K562 (cell line): ENCODE data around the gene LYPD4. TPM values are rescaled to one million over a fixed set of nuclear protein-coding genes. Genes with fewer than 3 reads are reported as not detected.

ENCODE experiments used
- ATAC-seq: fragments of 200-7000 bp; cut with Tn5 transposase; 3 replicates; pipeline ENCODE4 v1.9.1; 2020; ENCODE audit warnings: moderate library complexity
- BruUV-seq: library from RNA; stranded (reverse); fragments of 400-500 nt; replicated peaks from 2 replicates; lab custom pipeline; 2021; lab: Mats Ljungman, UMichigan
- CTCF ChIA-PET: fragments of 300-600 bp; formaldehyde crosslinking; extraction: SDS; loops from one replicate; lab custom pipeline; 2021; ENCODE audit warnings: low intra/inter-chr PET ratio; lab: Yijun Ruan, JAX
- POLR2A ChIA-PET: fragments of 300-600, 350-650 bp; sonication (Branson Sonifier 250); formaldehyde crosslinking; extraction: SDS; loops from one replicate; lab custom pipeline; 2021; ENCODE audit warnings: antibody characterized with exemption, inconsistent platforms; lab: Yijun Ruan, JAX
- DNase-seq, 4 experiments: peaks; one replicate each; pipeline versions ENCODE4 v3.0.0 to v3.0.0-alpha.2; 2011 to 2018; ENCODE audit warnings: low spot score in 3 of 4, mixed read lengths in 3 of 4; ENCODE audit errors: extremely low read depth in 1 of 4
- FAIRE-seq: peaks from 2 replicates; lab custom pipeline; 2011; peaks lifted over from hg19 to GRCh38; lab: Jason Lieb, UNC
- H2AFZ ChIP-seq: 2 replicates; pipeline ENCODE4 v1.6.0; 2011; ENCODE audit warnings: low read depth, low read length, control low read depth, inconsistent platforms
- H3K27ac ChIP-seq: fragments of 200-600 bp; 3 replicates; pipeline ENCODE4 v1.8.0; 2011; ENCODE audit warnings: low read depth, mild to moderate bottlenecking, control low read depth, inconsistent platforms, low read length, moderate library complexity, mixed read lengths; ENCODE audit errors: extremely low read depth
- H3K27me3 ChIP-seq, 2 experiments: fragments of 300-600 bp in 1 of 2; 2 replicates in 1 of 2; 3 replicates in 1 of 2; pipeline versions ENCODE4 v1.6.0 to v1.8.0; 2011; ENCODE audit warnings: inconsistent platforms in 2 of 2, low read length in 2 of 2, mild to moderate bottlenecking in 1 of 2, mixed read lengths in 1 of 2, moderate library complexity in 1 of 2; ENCODE audit not compliant: control insufficient read depth in 2 of 2, insufficient read depth in 2 of 2
- H3K36me3 ChIP-seq: fragments of 300-600 bp; 3 replicates; pipeline ENCODE4 v1.8.0; 2011; ENCODE audit warnings: mild to moderate bottlenecking, low read length, inconsistent platforms; ENCODE audit not compliant: control insufficient read depth, insufficient read depth
- H3K4me1 ChIP-seq, 2 experiments: fragments of 200-600 bp in 1 of 2; replicated peaks in 1 of 2; 2 replicates in 1 of 2; 3 replicates in 1 of 2; pipeline versions ENCODE4 v1.5.1 to v1.8.0; 2011; ENCODE audit warnings: inconsistent platforms in 2 of 2, low read length in 2 of 2, mild to moderate bottlenecking in 1 of 2, mixed read lengths in 1 of 2, moderate library complexity in 1 of 2; ENCODE audit not compliant: control insufficient read depth in 2 of 2, insufficient read depth in 2 of 2
- H3K4me2 ChIP-seq: 2 replicates; pipeline ENCODE4 v1.6.1; 2011; ENCODE audit warnings: low read length, control low read depth, inconsistent platforms, mixed read lengths; ENCODE audit not compliant: insufficient read depth
- H3K4me3 ChIP-seq: fragments of 200-600 bp; sonication (generic), shearing (Covaris generic); 2 replicates; pipeline ENCODE4 v1.5.1; 2016; ENCODE audit warnings: control low read depth, inconsistent platforms
- H3K79me2 ChIP-seq: fragments of 200-600 bp; 3 replicates; pipeline ENCODE4 v1.8.0; 2011; ENCODE audit warnings: low read length, inconsistent platforms; ENCODE audit not compliant: control insufficient read depth, insufficient read depth
- H3K9ac ChIP-seq, 2 experiments: 2 replicates each; pipeline versions ENCODE4 v1.6.0 to v1.6.1; 2011; ENCODE audit warnings: low read depth in 2 of 2, low read length in 2 of 2, control low read depth in 1 of 2, inconsistent platforms in 1 of 2, mild to moderate bottlenecking in 1 of 2, mixed read lengths in 1 of 2; ENCODE audit not compliant: insufficient read depth in 1 of 2
- H3K9me1 ChIP-seq: one replicate; pipeline ENCODE4 v1.6.0; 2011; ENCODE audit warnings: inconsistent platforms, mild to moderate bottlenecking, low read length, moderate library complexity; ENCODE audit not compliant: control insufficient read depth, insufficient read depth
- H3K9me3 ChIP-seq: replicated peaks from 2 replicates; pipeline ENCODE4 v1.5.1; 2011; ENCODE audit warnings: low read depth, low read length, inconsistent platforms; ENCODE audit not compliant: control insufficient read depth, insufficient read depth
- H4K20me1 ChIP-seq: replicated peaks from 2 replicates; pipeline ENCODE4 v1.6.1; 2011; ENCODE audit warnings: low read length, inconsistent platforms, mixed read lengths; ENCODE audit not compliant: control insufficient read depth, insufficient read depth
- FOSL1 ChIP-seq: fragments of 200-800 bp; sonication (Bioruptor generic); conservative IDR thresholded peaks from 2 replicates; pipeline ENCODE4 v1.6.1; 2016; ENCODE audit warnings: missing genetic modification characterization, missing compliant biosample characterization
- GTF2E2 ChIP-seq: fragments of 200-800 bp; sonication (Bioruptor generic); IDR thresholded peaks from 2 replicates; pipeline ENCODE4 v1.6.1; 2016; ENCODE audit warnings: missing genetic modification characterization, missing compliant biosample characterization
- PCBP2 ChIP-seq: fragments of 200-400 bp; formaldehyde crosslinking; IDR thresholded peaks from 2 replicates; pipeline ENCODE4 v1.6.1; 2018; ENCODE audit warnings: low read length, low read depth, mild to moderate bottlenecking, moderate library complexity; ENCODE audit not compliant: poor library complexity, severe bottlenecking
- POLR2AphosphoS5 ChIP-seq: IDR thresholded peaks from 2 replicates; pipeline ENCODE4 v1.6.1; 2011; ENCODE audit warnings: mild to moderate bottlenecking, low read depth, low read length, moderate library complexity; ENCODE audit not compliant: control insufficient read depth, insufficient read depth
- RAD21 ChIP-seq, 2 experiments: fragments of 250-450 bp in 1 of 2; fragments of 450-650 bp in 1 of 2; sonication (Bioruptor Pico) in 1 of 2; formaldehyde crosslinking in 1 of 2; IDR thresholded peaks in 1 of 2; conservative IDR thresholded peaks in 1 of 2; 2 replicates each; pipeline versions ENCODE4 v1.4.0 to v1.8.0; 2020 to 2022; ENCODE audit warnings: mild to moderate bottlenecking in 2 of 2, moderate library complexity in 1 of 2
- SMC3 ChIP-seq: conservative IDR thresholded peaks from 2 replicates; pipeline ENCODE4 v1.6.1; 2011; ENCODE audit warnings: low read depth, low read length, improper control_type of control experiment; ENCODE audit not compliant: insufficient read depth
- ZNF695 ChIP-seq: fragments of 450-650 bp; formaldehyde crosslinking; IDR thresholded peaks from 2 replicates; pipeline ENCODE4 v1.4.0; 2020; ENCODE audit warnings: mild to moderate bottlenecking, moderate library complexity
- whole genome bisulfite sequencing: fragments of 100-300 bp; shearing (Covaris generic); methylation state at CpG from one replicate; pipeline ENCODE4 v1.1.6; 2016; ENCODE audit warnings: low coverage, mixed read lengths; ENCODE audit not compliant: insufficient coverage; ENCODE audit errors: missing lambda C conversion rate; 5-methylcytosine and 5-hydroxymethylcytosine counted together
- in situ Hi-C: fragments of 300-500 bp; cut with MboI; formaldehyde crosslinking; loops from 4 replicates; pipeline ENCODE4 v1.15.0; 2018; ENCODE audit warnings: inconsistent platforms, mixed read lengths
- intact Hi-C: fragments of 100-400 bp; cut with micrococcal nuclease; formaldehyde crosslinking; loops from 2 replicates; pipeline ENCODE4 v1.14.2; 2022
- polyA plus RNA-seq, 8 experiments: library from polyadenylated mRNA; depleted of rRNA in 4 of 8; stranded (reverse) in 5 of 8; unstranded in 3 of 8; fragments of >200 nt; fragmentation: Nextera tagmentation in 2 of 8; fragmentation: Illumina TruSeq in 1 of 8; extraction: Ambion mirVana in 2 of 8; extraction: Trizol in 1 of 8; gene quantifications; 2 replicates each; pipeline versions ENCODE4 v1.2.1 to v1.2.3, GENCODE V29; 2011 to 2014; ENCODE audit warnings: inconsistent platforms in 1 of 8, missing spikeins in 1 of 8
- total RNA-seq, 7 experiments: library from RNA; depleted of rRNA in 6 of 7; stranded (reverse); fragments of >200 nt in 6 of 7; fragmentation: Illumina TruSeq in 2 of 7; extraction: Trizol in 2 of 7; gene quantifications; 2 replicates each; pipeline versions ENCODE4 v1.2.1 to v1.2.3, GENCODE V29; 2011 to 2021; ENCODE audit warnings: low replicate concordance in 1 of 7
- TF ChIP-seq, protein P1 (sequence below), 3 experiments: IDR thresholded peaks in 2 of 3; conservative IDR thresholded peaks in 1 of 3; 2 replicates each; pipeline ENCODE4 v1.5.1; 2011 to 2012; ENCODE audit warnings: low read length in 3 of 3, mild to moderate bottlenecking in 3 of 3, control low read depth in 2 of 3, improper control_type of control experiment in 1 of 3, inconsistent platforms in 1 of 3, low read depth in 1 of 3, mixed read lengths in 1 of 3, moderate library complexity in 1 of 3; ENCODE audit not compliant: insufficient read depth in 2 of 3
- TF ChIP-seq, protein P2 (sequence below), 2 experiments: fragments of 450-650 bp; formaldehyde crosslinking in 1 of 2; IDR thresholded peaks; 2 replicates each; pipeline versions ENCODE4 v1.4.0 to v1.6.1; 2014 to 2020; ENCODE audit warnings: mild to moderate bottlenecking in 2 of 2, borderline replicate concordance in 1 of 2, low read depth in 1 of 2

LYPD4 gene
- total and polyA plus RNA-seq, 9 of the 15 experiments (the other 6 are each of a cell fraction or from before 2014, with no cell fraction given), result 0.11 TPM; not detected in 8

DNA sequence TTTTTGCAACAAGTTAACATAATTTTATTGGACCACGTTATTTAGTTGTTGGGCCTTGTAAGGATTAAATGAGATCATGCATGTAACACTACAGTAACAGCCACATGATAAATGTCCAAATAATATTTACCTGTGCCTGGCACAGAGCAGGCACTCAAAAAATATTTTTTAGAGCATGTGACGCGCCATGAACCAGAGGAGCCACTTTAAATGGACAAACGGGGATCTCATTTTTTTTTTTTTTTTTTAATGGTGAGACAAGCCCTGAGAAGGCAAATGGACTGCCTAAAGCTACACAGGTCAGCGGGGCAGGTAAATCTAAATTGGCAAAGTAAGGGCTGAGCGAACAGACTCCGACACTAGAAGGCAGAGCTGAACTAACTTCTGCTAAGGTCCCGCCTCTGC lies 14.7 kb upstream of the LYPD4 start:
- ChIA-PET POLR2A (interaction anchor here (0.6 to 3.1 kb wide), 17 partner anchors 7 to 176 kb away, joined by 3 to 54 read pairs (median 6); partner anchors contain the start of genes DMRTC2, LYPD4 and RABAC1), CTCF (interaction anchor here (1.1 to 1.7 kb wide), 2 partner anchors 99 to 164 kb away, joined by 3 to 10 read pairs; partner anchors contain the start of gene RABAC1)
- DNase-seq (no peak), FAIRE-seq (no peak), ATAC-seq (no peak)
- WGBS, result 6% methylated on average over 8 of the region's 8 CpGs
- H3K4me2 ChIP-seq, result peak overlapping the region; percentile 95
- in situ Hi-C loops, result no loop called here
- peaks cover 5% of the 10 kb centered on the region for H3K9me1 ChIP-seq
- peaks cover 38% of the 10 kb centered on the region for H3K36me3 ChIP-seq
- peak overlapping the region; percentile 8; the same call in 1 of the 2 replicates for H3K4me3 ChIP-seq
- H4K20me1 ChIP-seq, result peaks cover 24% of the 10 kb centered on the region
- H2AFZ ChIP-seq, result peak overlapping the region; percentile 75
- TF ChIP-seq, protein P1, sequence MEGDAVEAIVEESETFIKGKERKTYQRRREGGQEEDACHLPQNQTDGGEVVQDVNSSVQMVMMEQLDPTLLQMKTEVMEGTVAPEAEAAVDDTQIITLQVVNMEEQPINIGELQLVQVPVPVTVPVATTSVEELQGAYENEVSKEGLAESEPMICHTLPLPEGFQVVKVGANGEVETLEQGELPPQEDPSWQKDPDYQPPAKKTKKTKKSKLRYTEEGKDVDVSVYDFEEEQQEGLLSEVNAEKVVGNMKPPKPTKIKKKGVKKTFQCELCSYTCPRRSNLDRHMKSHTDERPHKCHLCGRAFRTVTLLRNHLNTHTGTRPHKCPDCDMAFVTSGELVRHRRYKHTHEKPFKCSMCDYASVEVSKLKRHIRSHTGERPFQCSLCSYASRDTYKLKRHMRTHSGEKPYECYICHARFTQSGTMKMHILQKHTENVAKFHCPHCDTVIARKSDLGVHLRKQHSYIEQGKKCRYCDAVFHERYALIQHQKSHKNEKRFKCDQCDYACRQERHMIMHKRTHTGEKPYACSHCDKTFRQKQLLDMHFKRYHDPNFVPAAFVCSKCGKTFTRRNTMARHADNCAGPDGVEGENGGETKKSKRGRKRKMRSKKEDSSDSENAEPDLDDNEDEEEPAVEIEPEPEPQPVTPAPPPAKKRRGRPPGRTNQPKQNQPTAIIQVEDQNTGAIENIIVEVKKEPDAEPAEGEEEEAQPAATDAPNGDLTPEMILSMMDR (IDR thresholded peaks at IDR 0.05 in 2 of 3, conservative IDR thresholded peaks at IDR 0.05 in 1 of 3; ENCODE audit: insufficient read depth in 2 of 3, low read depth in 1 of 3, low read length in 3 of 3), result no peak
- TF ChIP-seq RAD21 (CRISPR knock-in tag; conservative IDR thresholded peaks at IDR 0.05 in 1 of 2, IDR thresholded peaks at IDR 0.05 in 1 of 2), result peak; percentile 52 to 63
- TF ChIP-seq PCBP2, result no peak
- TF ChIP-seq SMC3, result 0 out of 2 replicates have a peak, but pooled peaks have one; percentile 39
- TF ChIP-seq GTF2E2 (tag), result no peak
- TF ChIP-seq, protein P2, sequence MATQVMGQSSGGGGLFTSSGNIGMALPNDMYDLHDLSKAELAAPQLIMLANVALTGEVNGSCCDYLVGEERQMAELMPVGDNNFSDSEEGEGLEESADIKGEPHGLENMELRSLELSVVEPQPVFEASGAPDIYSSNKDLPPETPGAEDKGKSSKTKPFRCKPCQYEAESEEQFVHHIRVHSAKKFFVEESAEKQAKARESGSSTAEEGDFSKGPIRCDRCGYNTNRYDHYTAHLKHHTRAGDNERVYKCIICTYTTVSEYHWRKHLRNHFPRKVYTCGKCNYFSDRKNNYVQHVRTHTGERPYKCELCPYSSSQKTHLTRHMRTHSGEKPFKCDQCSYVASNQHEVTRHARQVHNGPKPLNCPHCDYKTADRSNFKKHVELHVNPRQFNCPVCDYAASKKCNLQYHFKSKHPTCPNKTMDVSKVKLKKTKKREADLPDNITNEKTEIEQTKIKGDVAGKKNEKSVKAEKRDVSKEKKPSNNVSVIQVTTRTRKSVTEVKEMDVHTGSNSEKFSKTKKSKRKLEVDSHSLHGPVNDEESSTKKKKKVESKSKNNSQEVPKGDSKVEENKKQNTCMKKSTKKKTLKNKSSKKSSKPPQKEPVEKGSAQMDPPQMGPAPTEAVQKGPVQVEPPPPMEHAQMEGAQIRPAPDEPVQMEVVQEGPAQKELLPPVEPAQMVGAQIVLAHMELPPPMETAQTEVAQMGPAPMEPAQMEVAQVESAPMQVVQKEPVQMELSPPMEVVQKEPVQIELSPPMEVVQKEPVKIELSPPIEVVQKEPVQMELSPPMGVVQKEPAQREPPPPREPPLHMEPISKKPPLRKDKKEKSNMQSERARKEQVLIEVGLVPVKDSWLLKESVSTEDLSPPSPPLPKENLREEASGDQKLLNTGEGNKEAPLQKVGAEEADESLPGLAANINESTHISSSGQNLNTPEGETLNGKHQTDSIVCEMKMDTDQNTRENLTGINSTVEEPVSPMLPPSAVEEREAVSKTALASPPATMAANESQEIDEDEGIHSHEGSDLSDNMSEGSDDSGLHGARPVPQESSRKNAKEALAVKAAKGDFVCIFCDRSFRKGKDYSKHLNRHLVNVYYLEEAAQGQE (IDR thresholded peaks at IDR 0.05; ENCODE audit: borderline replicate concordance), result peak; percentile 46; the same call in 1 of the 2 replicates
- TF ChIP-seq, protein P2 (CRISPR knock-in tag; IDR thresholded peaks at IDR 0.05; ENCODE audit: low read depth), result no peak
- TF ChIP-seq POLR2AphosphoS5, result no peak
- TF ChIP-seq FOSL1 (tag), result 0 out of 2 replicates have a peak, but pooled peaks have one; percentile 1
- TF ChIP-seq ZNF695 (CRISPR knock-in tag), result no peak
- no TSS peak for BruUV-seq
- peaks cover 0 to 3% of the 10 kb centered on the region in 2 experiments; a peak in 1 of 5 replicates for H3K27me3 ChIP-seq
- H3K9me3 ChIP-seq, result no peaks in the 10 kb centered on the region
- peaks cover 44% of the 10 kb centered on the region for H3K79me2 ChIP-seq
- peaks cover 23 to 27% of the 10 kb centered on the region in 2 experiments for H3K4me1 ChIP-seq
- intact Hi-C loops, result no loop called here
- H3K27ac ChIP-seq, result peak overlapping the region; percentile 27
- peak overlapping the region; percentile 49 to 100 for H3K9ac ChIP-seq
